Neural crest cell (in vitro differentiated cells): ENCODE measurements around the gene SOX3. TPM values are rescaled to one million over a fixed set of nuclear protein-coding genes. Genes with fewer than 3 reads are reported as not detected.

Experiments used
- DNase-seq: peaks from one replicate; pipeline ENCODE4 v3.0.0; 2021; ENCODE audit warnings: low read depth, mixed read lengths, low spot score
- H3K27ac Mint-ChIP-seq: one replicate; pipeline ENCODE4 v1.8.0; 2021; ENCODE audit warnings: mild to moderate bottlenecking, mixed read lengths; ENCODE audit not compliant: unreplicated experiment
- H3K27me3 Mint-ChIP-seq: 2 replicates; pipeline ENCODE4 v1.8.0; 2021; ENCODE audit warnings: low read depth, mild to moderate bottlenecking, mixed read lengths
- H3K36me3 Mint-ChIP-seq: 2 replicates; pipeline ENCODE4 v1.8.0; 2021; ENCODE audit warnings: low read depth, mild to moderate bottlenecking, mixed read lengths
- H3K4me1 Mint-ChIP-seq: 2 replicates; pipeline ENCODE4 v1.8.0; 2021; ENCODE audit warnings: mixed read lengths
- H3K4me3 Mint-ChIP-seq: one replicate; pipeline ENCODE4 v1.8.0; 2021; ENCODE audit warnings: mild to moderate bottlenecking, mixed read lengths
- H3K9me3 Mint-ChIP-seq: 2 replicates; pipeline ENCODE4 v1.8.0; 2021; ENCODE audit warnings: mixed read lengths
- long read RNA-seq: library from polyadenylated mRNA; unstranded; transcript quantifications from one replicate; pipeline ENCODE4 v2.0.0, GENCODE V29; 2020
- total RNA-seq: library from RNA; stranded (reverse); gene quantifications from 2 replicates; pipeline ENCODE4 v1.2.1, GENCODE V29; 2021
- TF ChIP-seq, protein P1 (sequence below): fragments of 200-600 bp; sonication (generic); conservative IDR thresholded peaks from 2 replicates; pipeline ENCODE4 v1.5.0; 2021; ENCODE audit warnings: antibody characterized with exemption, mild to moderate bottlenecking

SOX3 gene
- total RNA-seq: 201 and 205 TPM in 2 replicates
- long read RNA-seq, partial matches to known transcripts: 0 of 1 reads
- long read RNA-seq, other reads (novel, unspliced or antisense): 0 of 1 reads

- Mint-ChIP-seq H3K27me3 (peaks cover 94% of the 10 kb centered on the region), H3K36me3 (peaks cover 17% of the 10 kb centered on the region), H3K9me3 (no peaks in the 10 kb centered on the region), H3K4me1 (peaks cover 63% of the 10 kb centered on the region), H3K27ac (peak within 1 kb of the TSS; percentile 95), H3K4me3 (peak within 1 kb of the TSS; percentile 98)
- TF ChIP-seq, protein P1, sequence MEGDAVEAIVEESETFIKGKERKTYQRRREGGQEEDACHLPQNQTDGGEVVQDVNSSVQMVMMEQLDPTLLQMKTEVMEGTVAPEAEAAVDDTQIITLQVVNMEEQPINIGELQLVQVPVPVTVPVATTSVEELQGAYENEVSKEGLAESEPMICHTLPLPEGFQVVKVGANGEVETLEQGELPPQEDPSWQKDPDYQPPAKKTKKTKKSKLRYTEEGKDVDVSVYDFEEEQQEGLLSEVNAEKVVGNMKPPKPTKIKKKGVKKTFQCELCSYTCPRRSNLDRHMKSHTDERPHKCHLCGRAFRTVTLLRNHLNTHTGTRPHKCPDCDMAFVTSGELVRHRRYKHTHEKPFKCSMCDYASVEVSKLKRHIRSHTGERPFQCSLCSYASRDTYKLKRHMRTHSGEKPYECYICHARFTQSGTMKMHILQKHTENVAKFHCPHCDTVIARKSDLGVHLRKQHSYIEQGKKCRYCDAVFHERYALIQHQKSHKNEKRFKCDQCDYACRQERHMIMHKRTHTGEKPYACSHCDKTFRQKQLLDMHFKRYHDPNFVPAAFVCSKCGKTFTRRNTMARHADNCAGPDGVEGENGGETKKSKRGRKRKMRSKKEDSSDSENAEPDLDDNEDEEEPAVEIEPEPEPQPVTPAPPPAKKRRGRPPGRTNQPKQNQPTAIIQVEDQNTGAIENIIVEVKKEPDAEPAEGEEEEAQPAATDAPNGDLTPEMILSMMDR: no peak
- peak; percentile 79 for DNase-seq
Measured at GRCh38 chrX:140504371-140505324, at the start of gene SOX3. TSS of gene SOX3 (minus strand) at chrX:140505069. CDS start at chrX:140505060, 9 bp downstream.

DNA sequence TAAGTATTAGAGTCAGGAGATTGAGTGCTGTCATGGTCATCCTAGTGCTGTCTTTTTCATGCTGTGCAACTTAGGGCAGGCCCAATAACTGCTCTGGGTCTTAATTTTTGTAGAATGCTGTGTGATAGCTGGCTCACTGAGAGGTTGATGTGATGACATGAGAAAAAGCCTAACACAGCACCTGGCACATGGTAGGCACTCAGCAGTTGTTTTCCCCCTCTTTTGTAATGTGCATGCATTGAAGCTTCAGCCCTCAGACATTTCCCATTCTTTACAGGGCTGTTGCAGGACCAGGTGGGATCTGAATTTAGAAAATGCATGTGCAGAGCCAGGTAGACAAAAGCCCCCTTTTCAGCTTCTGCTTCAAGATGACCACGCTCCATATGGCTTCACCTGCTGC, 44.1 kb upstream of the SOX3 start:
- H3K9me3 Mint-ChIP-seq: no peaks in the 10 kb centered on the region
- TF ChIP-seq, protein P1: no peak

DNA sequence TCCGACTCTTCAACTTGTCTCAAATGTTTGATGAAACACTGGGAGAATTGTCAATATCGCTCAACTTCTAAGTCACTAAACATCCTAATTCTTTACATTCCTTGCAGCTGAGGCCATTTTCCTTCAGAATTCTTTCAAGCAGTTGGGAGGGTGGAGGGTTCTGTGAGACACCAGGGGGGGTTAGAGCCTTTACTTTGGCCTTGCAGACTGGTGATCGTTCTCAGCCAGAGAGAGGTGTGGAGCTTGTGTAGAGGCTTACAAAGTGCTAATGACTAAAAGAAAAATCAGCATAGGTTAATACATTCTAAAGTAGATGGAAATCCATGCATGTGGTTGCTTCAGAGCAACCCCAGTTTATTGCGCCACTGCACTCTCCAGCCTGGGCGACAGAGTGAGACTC, 21.3 kb upstream of the SOX3 start:
- TF ChIP-seq, protein P1: no peak
- no peak overlapping the region for H3K27ac Mint-ChIP-seq
- peaks cover 8% of the 10 kb centered on the region for H3K27me3 Mint-ChIP-seq
- DNase-seq: no peak
- no peaks in the 10 kb centered on the region for H3K36me3 Mint-ChIP-seq
- peaks cover 17% of the 10 kb centered on the region for H3K4me1 Mint-ChIP-seq
- H3K4me3 Mint-ChIP-seq: no peak overlapping the region
- H3K9me3 Mint-ChIP-seq: no peaks in the 10 kb centered on the region

More for the DNA sequence above, 44.1 kb upstream of the SOX3 start:
- Mint-ChIP-seq H3K27ac (no peak overlapping the region), H3K4me1 (no peaks in the 10 kb centered on the region), H3K27me3 (no peaks in the 10 kb centered on the region), H3K36me3 (no peaks in the 10 kb centered on the region), H3K4me3 (no peak overlapping the region)
- no peak for DNase-seq

GRCh38 chrX:140525448-140525847, 20.6 kb upstream of the SOX3 start:
- DNase-seq: no peak
- no peak overlapping the region for H3K27ac Mint-ChIP-seq
- H3K27me3 Mint-ChIP-seq: peaks cover 10% of the 10 kb centered on the region
- TF ChIP-seq, protein P1: no peak
- no peaks in the 10 kb centered on the region for H3K9me3 Mint-ChIP-seq
- peaks cover 17% of the 10 kb centered on the region for H3K4me1 Mint-ChIP-seq
- no peak overlapping the region for H3K4me3 Mint-ChIP-seq
- no peaks in the 10 kb centered on the region for H3K36me3 Mint-ChIP-seq

GRCh38 chrX:140524556-140524955, 19.7 kb upstream of the SOX3 start:
- Mint-ChIP-seq H3K4me3 (no peak overlapping the region), H3K4me1 (peaks cover 17% of the 10 kb centered on the region), H3K36me3 (no peaks in the 10 kb centered on the region), H3K27ac (no peak overlapping the region), H3K27me3 (peaks cover 15% of the 10 kb centered on the region), H3K9me3 (no peaks in the 10 kb centered on the region)
- no peak for DNase-seq
- TF ChIP-seq, protein P1: no peak
